Measurements from ENCODE around the gene ATG13. TPM values are rescaled to one million over a fixed set of nuclear protein-coding genes. Genes with fewer than 3 reads are reported as not detected.

The ATG13 gene
- total and polyA plus RNA-seq, 2 of the 8 experiments (the other 6 are each of a cell fraction or from before 2014, with no cell fraction given) = 65.0 to 77.4 TPM

DNA sequence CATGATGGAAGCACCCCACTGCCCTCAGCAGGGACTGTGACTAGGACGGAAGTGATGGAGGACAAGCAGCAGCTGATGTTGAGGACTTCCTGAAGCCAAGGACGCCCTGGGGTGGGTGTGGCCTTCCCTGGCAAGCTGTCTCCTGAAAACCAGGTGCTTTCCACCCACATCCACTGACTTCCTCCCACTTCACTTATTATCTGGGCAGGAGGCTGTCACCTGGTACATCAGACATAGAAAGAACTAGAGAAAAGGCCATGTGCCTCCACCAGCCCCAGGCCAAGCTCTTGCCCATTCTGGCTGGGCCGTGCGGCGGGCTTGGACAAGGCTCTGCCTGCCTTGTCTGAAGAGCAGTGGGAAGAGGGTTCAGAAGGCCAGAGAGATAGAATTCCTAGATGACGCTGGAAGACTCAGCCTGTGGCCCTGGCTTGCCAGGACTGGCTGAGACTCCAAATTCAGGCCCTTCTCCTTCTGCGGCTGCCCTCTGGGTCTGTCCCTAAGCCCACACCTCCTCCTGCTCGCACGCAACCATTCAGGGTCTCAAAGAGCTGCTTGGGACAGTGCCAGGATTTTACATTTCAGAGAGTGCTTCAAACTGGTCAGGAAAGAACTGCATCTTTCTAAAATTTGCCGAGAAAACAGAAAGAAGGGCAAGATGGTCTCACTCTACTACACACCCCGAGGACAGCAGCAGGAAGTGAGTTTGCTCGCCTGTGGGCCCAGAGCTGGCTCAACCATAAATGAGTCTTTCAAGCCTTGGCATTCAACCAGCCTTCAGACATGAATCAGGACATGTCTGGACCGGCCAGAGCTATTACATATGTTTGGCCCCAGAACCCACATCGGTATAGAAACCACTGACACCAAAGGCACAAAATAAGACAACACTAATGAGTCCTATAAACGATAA, 69.8 kb downstream of the ATG13 start (continued):
- no peak for TF ChIP-seq POLR2A (IDR thresholded peaks at IDR 0.05; ENCODE audit: control extremely low read depth in 1 of 2, low read depth in 2 of 2, low read length in 2 of 2)
- TF ChIP-seq ZNF274 (IDR thresholded peaks at IDR 0.05; ENCODE audit: borderline replicate concordance, extremely low read depth, low read length) = no peak
- no peak for TF ChIP-seq CBX8 (IDR thresholded peaks at IDR 0.05; ENCODE audit: borderline replicate concordance, low read depth, low read length)
- no peak for TF ChIP-seq POLR2AphosphoS5 (IDR thresholded peaks at IDR 0.05; ENCODE audit: low read depth, low read length)
- no peak for TF ChIP-seq BCL11A (IDR thresholded peaks at IDR 0.05; ENCODE audit: low read depth in 2 of 2, low read length in 2 of 2)

Data from H1 (cell line).